HL-60 (cell line): ENCODE results near the gene EXOC4.

Experiments
- TF ChIP-seq, protein P1 (sequence below): IDR thresholded peaks from one replicate; pipeline ENCODE4 v1.5.1; 2011; ENCODE audit warnings: low read length, control low read depth, inconsistent platforms; ENCODE audit not compliant: insufficient read depth
- TF ChIP-seq, protein P2 (sequence below): IDR thresholded peaks from 2 replicates; pipeline ENCODE4 v1.6.1; 2012; ENCODE audit warnings: low read depth; ENCODE audit not compliant: insufficient replicate concordance

- TF ChIP-seq, protein P1, sequence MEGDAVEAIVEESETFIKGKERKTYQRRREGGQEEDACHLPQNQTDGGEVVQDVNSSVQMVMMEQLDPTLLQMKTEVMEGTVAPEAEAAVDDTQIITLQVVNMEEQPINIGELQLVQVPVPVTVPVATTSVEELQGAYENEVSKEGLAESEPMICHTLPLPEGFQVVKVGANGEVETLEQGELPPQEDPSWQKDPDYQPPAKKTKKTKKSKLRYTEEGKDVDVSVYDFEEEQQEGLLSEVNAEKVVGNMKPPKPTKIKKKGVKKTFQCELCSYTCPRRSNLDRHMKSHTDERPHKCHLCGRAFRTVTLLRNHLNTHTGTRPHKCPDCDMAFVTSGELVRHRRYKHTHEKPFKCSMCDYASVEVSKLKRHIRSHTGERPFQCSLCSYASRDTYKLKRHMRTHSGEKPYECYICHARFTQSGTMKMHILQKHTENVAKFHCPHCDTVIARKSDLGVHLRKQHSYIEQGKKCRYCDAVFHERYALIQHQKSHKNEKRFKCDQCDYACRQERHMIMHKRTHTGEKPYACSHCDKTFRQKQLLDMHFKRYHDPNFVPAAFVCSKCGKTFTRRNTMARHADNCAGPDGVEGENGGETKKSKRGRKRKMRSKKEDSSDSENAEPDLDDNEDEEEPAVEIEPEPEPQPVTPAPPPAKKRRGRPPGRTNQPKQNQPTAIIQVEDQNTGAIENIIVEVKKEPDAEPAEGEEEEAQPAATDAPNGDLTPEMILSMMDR = no peak
- TF ChIP-seq, protein P2, sequence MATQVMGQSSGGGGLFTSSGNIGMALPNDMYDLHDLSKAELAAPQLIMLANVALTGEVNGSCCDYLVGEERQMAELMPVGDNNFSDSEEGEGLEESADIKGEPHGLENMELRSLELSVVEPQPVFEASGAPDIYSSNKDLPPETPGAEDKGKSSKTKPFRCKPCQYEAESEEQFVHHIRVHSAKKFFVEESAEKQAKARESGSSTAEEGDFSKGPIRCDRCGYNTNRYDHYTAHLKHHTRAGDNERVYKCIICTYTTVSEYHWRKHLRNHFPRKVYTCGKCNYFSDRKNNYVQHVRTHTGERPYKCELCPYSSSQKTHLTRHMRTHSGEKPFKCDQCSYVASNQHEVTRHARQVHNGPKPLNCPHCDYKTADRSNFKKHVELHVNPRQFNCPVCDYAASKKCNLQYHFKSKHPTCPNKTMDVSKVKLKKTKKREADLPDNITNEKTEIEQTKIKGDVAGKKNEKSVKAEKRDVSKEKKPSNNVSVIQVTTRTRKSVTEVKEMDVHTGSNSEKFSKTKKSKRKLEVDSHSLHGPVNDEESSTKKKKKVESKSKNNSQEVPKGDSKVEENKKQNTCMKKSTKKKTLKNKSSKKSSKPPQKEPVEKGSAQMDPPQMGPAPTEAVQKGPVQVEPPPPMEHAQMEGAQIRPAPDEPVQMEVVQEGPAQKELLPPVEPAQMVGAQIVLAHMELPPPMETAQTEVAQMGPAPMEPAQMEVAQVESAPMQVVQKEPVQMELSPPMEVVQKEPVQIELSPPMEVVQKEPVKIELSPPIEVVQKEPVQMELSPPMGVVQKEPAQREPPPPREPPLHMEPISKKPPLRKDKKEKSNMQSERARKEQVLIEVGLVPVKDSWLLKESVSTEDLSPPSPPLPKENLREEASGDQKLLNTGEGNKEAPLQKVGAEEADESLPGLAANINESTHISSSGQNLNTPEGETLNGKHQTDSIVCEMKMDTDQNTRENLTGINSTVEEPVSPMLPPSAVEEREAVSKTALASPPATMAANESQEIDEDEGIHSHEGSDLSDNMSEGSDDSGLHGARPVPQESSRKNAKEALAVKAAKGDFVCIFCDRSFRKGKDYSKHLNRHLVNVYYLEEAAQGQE = no peak
Observed at GRCh38 chr7:134014935-134015334, 762.1 kb downstream of the EXOC4 start.
